ENCODE results near the gene MYO5B. TPM values are rescaled to one million over a fixed set of nuclear protein-coding genes. Genes with fewer than 3 reads are reported as not detected.

The MYO5B gene
- polyA plus RNA-seq, 1 donor from 2014 or later = 0.42 TPM

GRCh38 chr18:49911427-49911826 lies 283.5 kb downstream of the MYO5B start:
- H3K4me2 ChIP-seq (ENCODE audit: low read length) = no peak overlapping the region
- no peaks in the 10 kb centered on the region for H4K20me1 ChIP-seq (ENCODE audit: insufficient read depth)
- no peak overlapping the region for H3K4me3 ChIP-seq (ENCODE audit: low read length)
- no peak for TF ChIP-seq EZH2 (IDR thresholded peaks at IDR 0.05; ENCODE audit: borderline replicate concordance, insufficient read depth, low read length, poor library complexity, severe bottlenecking)
- no peak for TF ChIP-seq CTCF (IDR thresholded peaks at IDR 0.05; ENCODE audit: poor library complexity, severe bottlenecking)
- TF ChIP-seq MXI1 (conservative IDR thresholded peaks at IDR 0.05; ENCODE audit: poor library complexity, severe bottlenecking) = no peak
- TF ChIP-seq, protein P1, sequence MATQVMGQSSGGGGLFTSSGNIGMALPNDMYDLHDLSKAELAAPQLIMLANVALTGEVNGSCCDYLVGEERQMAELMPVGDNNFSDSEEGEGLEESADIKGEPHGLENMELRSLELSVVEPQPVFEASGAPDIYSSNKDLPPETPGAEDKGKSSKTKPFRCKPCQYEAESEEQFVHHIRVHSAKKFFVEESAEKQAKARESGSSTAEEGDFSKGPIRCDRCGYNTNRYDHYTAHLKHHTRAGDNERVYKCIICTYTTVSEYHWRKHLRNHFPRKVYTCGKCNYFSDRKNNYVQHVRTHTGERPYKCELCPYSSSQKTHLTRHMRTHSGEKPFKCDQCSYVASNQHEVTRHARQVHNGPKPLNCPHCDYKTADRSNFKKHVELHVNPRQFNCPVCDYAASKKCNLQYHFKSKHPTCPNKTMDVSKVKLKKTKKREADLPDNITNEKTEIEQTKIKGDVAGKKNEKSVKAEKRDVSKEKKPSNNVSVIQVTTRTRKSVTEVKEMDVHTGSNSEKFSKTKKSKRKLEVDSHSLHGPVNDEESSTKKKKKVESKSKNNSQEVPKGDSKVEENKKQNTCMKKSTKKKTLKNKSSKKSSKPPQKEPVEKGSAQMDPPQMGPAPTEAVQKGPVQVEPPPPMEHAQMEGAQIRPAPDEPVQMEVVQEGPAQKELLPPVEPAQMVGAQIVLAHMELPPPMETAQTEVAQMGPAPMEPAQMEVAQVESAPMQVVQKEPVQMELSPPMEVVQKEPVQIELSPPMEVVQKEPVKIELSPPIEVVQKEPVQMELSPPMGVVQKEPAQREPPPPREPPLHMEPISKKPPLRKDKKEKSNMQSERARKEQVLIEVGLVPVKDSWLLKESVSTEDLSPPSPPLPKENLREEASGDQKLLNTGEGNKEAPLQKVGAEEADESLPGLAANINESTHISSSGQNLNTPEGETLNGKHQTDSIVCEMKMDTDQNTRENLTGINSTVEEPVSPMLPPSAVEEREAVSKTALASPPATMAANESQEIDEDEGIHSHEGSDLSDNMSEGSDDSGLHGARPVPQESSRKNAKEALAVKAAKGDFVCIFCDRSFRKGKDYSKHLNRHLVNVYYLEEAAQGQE (IDR thresholded peaks at IDR 0.05; ENCODE audit: borderline replicate concordance) = no peak
- TF ChIP-seq POLR2AphosphoS5 (IDR thresholded peaks at IDR 0.05) = no peak
- TF ChIP-seq EP300 (conservative IDR thresholded peaks at IDR 0.05; ENCODE audit: poor library complexity, severe bottlenecking) = no peak
- TF ChIP-seq SMC3 (conservative IDR thresholded peaks at IDR 0.05; ENCODE audit: poor library complexity) = no peak
- TF ChIP-seq RAD21 (conservative IDR thresholded peaks at IDR 0.05) = no peak
- no peak for TF ChIP-seq TAF1 (IDR thresholded peaks at IDR 0.05; ENCODE audit: low read depth)
- H3K9ac ChIP-seq (ENCODE audit: low read length) = no peak overlapping the region
- no peak overlapping the region for H3K27ac ChIP-seq (ENCODE audit: low read length)
- H3K79me2 ChIP-seq (replicated peaks; ENCODE audit: insufficient read depth, low read length) = no peaks in the 10 kb centered on the region
- H3K27me3 ChIP-seq (ENCODE audit: insufficient read depth, low read depth, low read length) = no peaks in the 10 kb centered on the region
- H2AFZ ChIP-seq (ENCODE audit: low read depth, low read length) = no peak overlapping the region
- no peaks in the 10 kb centered on the region for H3K36me3 ChIP-seq (ENCODE audit: insufficient read depth, low read length)
- H3F3A ChIP-seq (ENCODE audit: insufficient read depth, low read length, poor library complexity, severe bottlenecking) = no peaks in the 10 kb centered on the region
- no peaks in the 10 kb centered on the region for H3K9me3 ChIP-seq (ENCODE audit: low read length)
- no peaks in the 10 kb centered on the region for H3K9me2 ChIP-seq (ENCODE audit: insufficient read depth, low read length)

- Histone ChIP-seq H3K36me3 (ENCODE audit: insufficient read depth, low read length) (no peaks in the 10 kb centered on the region), H3K27ac (ENCODE audit: low read length) (no peak overlapping the region), H3K27me3 (ENCODE audit: insufficient read depth, low read depth, low read length) (no peaks in the 10 kb centered on the region), H3K79me2 (replicated peaks; ENCODE audit: insufficient read depth, low read length) (no peaks in the 10 kb centered on the region), H3K9me3 (ENCODE audit: low read length) (no peaks in the 10 kb centered on the region), H2AFZ (ENCODE audit: low read depth, low read length) (no peak overlapping the region), H3F3A (ENCODE audit: insufficient read depth, low read length, poor library complexity, severe bottlenecking) (no peaks in the 10 kb centered on the region), H3K4me2 (ENCODE audit: low read length) (no peak overlapping the region), H4K20me1 (ENCODE audit: insufficient read depth) (no peaks in the 10 kb centered on the region), H3K9me2 (ENCODE audit: insufficient read depth, low read length) (no peaks in the 10 kb centered on the region), H3K9ac (ENCODE audit: low read length) (no peak overlapping the region), H3K4me3 (ENCODE audit: low read length) (no peak overlapping the region)
- TF ChIP-seq CTCF (IDR thresholded peaks at IDR 0.05; ENCODE audit: poor library complexity, severe bottlenecking) = no peak
- TF ChIP-seq EP300 (conservative IDR thresholded peaks at IDR 0.05; ENCODE audit: poor library complexity, severe bottlenecking) = no peak
- no peak for TF ChIP-seq MXI1 (conservative IDR thresholded peaks at IDR 0.05; ENCODE audit: poor library complexity, severe bottlenecking)
- TF ChIP-seq TAF1 (IDR thresholded peaks at IDR 0.05; ENCODE audit: low read depth) = no peak
- no peak for TF ChIP-seq POLR2AphosphoS5 (IDR thresholded peaks at IDR 0.05)
- TF ChIP-seq, protein P1 (IDR thresholded peaks at IDR 0.05; ENCODE audit: borderline replicate concordance) = no peak
- no peak for TF ChIP-seq SMC3 (conservative IDR thresholded peaks at IDR 0.05; ENCODE audit: poor library complexity)
Measured at GRCh38 chr18:49910986-49911385, 284.0 kb downstream of the MYO5B start.
